GM19324 (cell line): ENCODE data around the gene DNTTIP2.
"Not testable (repeated sequence)": the region's sequence is repeated elsewhere in the genome, so short reads cannot be mapped to it uniquely, and the experiment has no call there.

Source experiments
- ATAC-seq: cut with Tn5 transposase; IDR thresholded peaks from one replicate; pipeline ENCODE4 v1.9.1; 2021; ENCODE audit warnings: mild to moderate bottlenecking, moderate library complexity; ENCODE audit not compliant: unreplicated experiment, low FRiP score

The DNTTIP2 gene

GRCh38 chr1:93878889-93879586, at the start of gene DNTTIP2:
TSS of gene DNTTIP2 (minus strand) at chr1:93879206. CDS start at chr1:93879148, 58 bp downstream.
- ATAC-seq = peak; percentile 95

GRCh38 chr1:93925206-93925605, 46.2 kb upstream of the DNTTIP2 start:
- no peak for ATAC-seq

- no peak for ATAC-seq
These were observed 40.8 kb upstream of the DNTTIP2 start for GRCh38 chr1:93919780-93920179.

GRCh38 chr1:93917302-93917701, 38.3 kb upstream of the DNTTIP2 start:
- ATAC-seq = no peak

- ATAC-seq = not testable (repeated sequence)
These were observed 31.9 kb upstream of the DNTTIP2 start for GRCh38 chr1:93910880-93911279.

- ATAC-seq = no peak
These were observed 31.3 kb upstream of the DNTTIP2 start for GRCh38 chr1:93910305-93910704.

GRCh38 chr1:93909146-93910050, 30.4 kb upstream of the DNTTIP2 start, which contains the start of gene GCLM:
TSS of gene GCLM (minus strand) at chr1:93909430. CDS start at chr1:93909163, 267 bp downstream.
- ATAC-seq = peak; percentile 98

- ATAC-seq = peak; percentile 48
These were observed 29.6 kb upstream of the DNTTIP2 start for GRCh38 chr1:93908394-93909145.

- ATAC-seq = no peak
These were observed 28.7 kb upstream of the DNTTIP2 start for GRCh38 chr1:93907718-93908117.

GRCh38 chr1:93906480-93906879, 27.5 kb upstream of the DNTTIP2 start:
- no peak for ATAC-seq

- ATAC-seq = no peak
These were observed 26.7 kb upstream of the DNTTIP2 start for GRCh38 chr1:93905734-93906133.

- no peak for ATAC-seq
These were observed 26.0 kb upstream of the DNTTIP2 start for GRCh38 chr1:93905051-93905450.

GRCh38 chr1:93904228-93904627, 25.2 kb upstream of the DNTTIP2 start:
- no peak for ATAC-seq

GRCh38 chr1:93900723-93901504, 21.9 kb upstream of the DNTTIP2 start:
- ATAC-seq = no peak

GRCh38 chr1:93899543-93900207, 20.7 kb upstream of the DNTTIP2 start:
- no peak for ATAC-seq

- no peak for ATAC-seq
These were observed 9.9 kb upstream of the DNTTIP2 start for GRCh38 chr1:93888900-93889299.

GRCh38 chr1:93882269-93882668, 3.3 kb upstream of the DNTTIP2 start:
- ATAC-seq = no peak

GRCh38 chr1:93880731-93881130, 1.7 kb upstream of the DNTTIP2 start:
- ATAC-seq = no peak

- ATAC-seq = peak; percentile 37
These were observed 511 bp downstream of the DNTTIP2 start for GRCh38 chr1:93878501-93878888.
